SK-N-SH treated with all-trans-retinoic acid at 6 μM for 48 hours (cell line): ENCODE results near the gene RUVBL2.

Source experiments
- ARNTL ChIP-seq: fragments of 450-650 bp; formaldehyde crosslinking; IDR thresholded peaks from 2 replicates; pipeline ENCODE4 v1.5.0; 2020; ENCODE audit warnings: low read depth, mild to moderate bottlenecking, moderate library complexity, borderline replicate concordance
- CSDC2 ChIP-seq: fragments of 250-450 bp; sonication (Bioruptor Pico); IDR thresholded peaks from 2 replicates; pipeline ENCODE4 v1.5.0; 2020; ENCODE audit warnings: mild to moderate bottlenecking, moderate library complexity
- ISL1 ChIP-seq: fragments of 250-450 bp; sonication (Bioruptor Pico); IDR thresholded peaks from 2 replicates; pipeline ENCODE4 v2.1.2; 2022; ENCODE audit warnings: mild to moderate bottlenecking, moderate library complexity
- PATZ1 ChIP-seq: fragments of 250-450 bp; sonication (Bioruptor Pico); IDR thresholded peaks from 2 replicates; pipeline ENCODE4 v1.8.0; 2020; ENCODE audit warnings: mild to moderate bottlenecking, moderate library complexity, borderline replicate concordance
- RARB ChIP-seq: fragments of 250-450 bp; sonication (Bioruptor Pico); IDR thresholded peaks from 2 replicates; pipeline ENCODE4 v1.8.0; 2021; ENCODE audit warnings: mild to moderate bottlenecking, moderate library complexity
- SNAI2 ChIP-seq: fragments of 250-450 bp; sonication (Bioruptor Pico); IDR thresholded peaks from 2 replicates; pipeline ENCODE4 v1.5.0; 2020; ENCODE audit warnings: mild to moderate bottlenecking, moderate library complexity
- ZFP30 ChIP-seq: fragments of 450-650 bp; formaldehyde crosslinking; IDR thresholded peaks from 2 replicates; pipeline ENCODE4 v1.5.0; 2022; ENCODE audit warnings: mild to moderate bottlenecking, moderate library complexity
- ZNF565 ChIP-seq: fragments of 450-650 bp; formaldehyde crosslinking; conservative IDR thresholded peaks from 2 replicates; pipeline ENCODE4 v1.5.0; 2020; ENCODE audit warnings: low read depth, mild to moderate bottlenecking, moderate library complexity
- TF ChIP-seq, protein P1 (sequence below): fragments of 250-450 bp; sonication (Bioruptor Pico); IDR thresholded peaks from 2 replicates; pipeline ENCODE4 v1.5.1; 2021; ENCODE audit warnings: mild to moderate bottlenecking, moderate library complexity
- TF ChIP-seq, protein P2 (sequence below): fragments of 250-450 bp; sonication (Bioruptor Pico); IDR thresholded peaks from 2 replicates; pipeline ENCODE4 v1.8.0; 2021; ENCODE audit warnings: low read depth, mild to moderate bottlenecking, moderate library complexity, borderline replicate concordance

- TF ChIP-seq PATZ1 (CRISPR knock-in tag) (no peak), CSDC2 (no peak), RARB (CRISPR knock-in tag) (no peak), ZFP30 (no peak), ARNTL (CRISPR knock-in tag) (no peak), ZNF565 (CRISPR knock-in tag) (no peak), SNAI2 (CRISPR knock-in tag) (no peak), ISL1 (CRISPR knock-in tag) (no peak)
- TF ChIP-seq, protein P1, sequence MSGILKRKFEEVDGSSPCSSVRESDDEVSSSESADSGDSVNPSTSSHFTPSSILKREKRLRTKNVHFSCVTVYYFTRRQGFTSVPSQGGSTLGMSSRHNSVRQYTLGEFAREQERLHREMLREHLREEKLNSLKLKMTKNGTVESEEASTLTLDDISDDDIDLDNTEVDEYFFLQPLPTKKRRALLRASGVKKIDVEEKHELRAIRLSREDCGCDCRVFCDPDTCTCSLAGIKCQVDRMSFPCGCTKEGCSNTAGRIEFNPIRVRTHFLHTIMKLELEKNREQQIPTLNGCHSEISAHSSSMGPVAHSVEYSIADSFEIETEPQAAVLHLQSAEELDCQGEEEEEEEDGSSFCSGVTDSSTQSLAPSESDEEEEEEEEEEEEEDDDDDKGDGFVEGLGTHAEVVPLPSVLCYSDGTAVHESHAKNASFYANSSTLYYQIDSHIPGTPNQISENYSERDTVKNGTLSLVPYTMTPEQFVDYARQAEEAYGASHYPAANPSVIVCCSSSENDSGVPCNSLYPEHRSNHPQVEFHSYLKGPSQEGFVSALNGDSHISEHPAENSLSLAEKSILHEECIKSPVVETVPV (CRISPR knock-in tag), result no peak
- TF ChIP-seq, protein P2, sequence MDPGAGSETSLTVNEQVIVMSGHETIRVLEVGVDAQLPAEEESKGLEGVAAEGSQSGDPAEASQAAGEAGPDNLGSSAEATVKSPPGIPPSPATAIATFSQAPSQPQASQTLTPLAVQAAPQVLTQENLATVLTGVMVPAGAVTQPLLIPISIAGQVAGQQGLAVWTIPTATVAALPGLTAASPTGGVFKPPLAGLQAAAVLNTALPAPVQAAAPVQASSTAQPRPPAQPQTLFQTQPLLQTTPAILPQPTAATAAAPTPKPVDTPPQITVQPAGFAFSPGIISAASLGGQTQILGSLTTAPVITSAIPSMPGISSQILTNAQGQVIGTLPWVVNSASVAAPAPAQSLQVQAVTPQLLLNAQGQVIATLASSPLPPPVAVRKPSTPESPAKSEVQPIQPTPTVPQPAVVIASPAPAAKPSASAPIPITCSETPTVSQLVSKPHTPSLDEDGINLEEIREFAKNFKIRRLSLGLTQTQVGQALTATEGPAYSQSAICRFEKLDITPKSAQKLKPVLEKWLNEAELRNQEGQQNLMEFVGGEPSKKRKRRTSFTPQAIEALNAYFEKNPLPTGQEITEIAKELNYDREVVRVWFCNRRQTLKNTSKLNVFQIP (CRISPR knock-in tag), result no peak
These were observed 43.5 kb upstream of the RUVBL2 start for GRCh38 chr19:48950159-48950558.
